ENCODE results near the gene DIRAS1. TPM values are rescaled to one million over a fixed set of nuclear protein-coding genes. Genes with fewer than 3 reads are reported as not detected.
"Not testable (repeated sequence)": the region's sequence is repeated elsewhere in the genome, so short reads cannot be mapped to it uniquely, and the experiment has no call there.

Gene DIRAS1
- total RNA-seq, 1 donor from 2014 or later: not detected

- intact Hi-C loops (cut with micrococcal nuclease): no loop called here
Measured at GRCh38 chr19:2680808-2681207, 40.4 kb downstream of the DIRAS1 start.

GRCh38 chr19:2679439-2679838 is 41.7 kb downstream of the DIRAS1 start:
- intact Hi-C loops (cut with micrococcal nuclease): no loop called here

GRCh38 chr19:2678948-2679347 is 42.2 kb downstream of the DIRAS1 start:
- intact Hi-C loops (cut with micrococcal nuclease): not testable (repeated sequence)

- intact Hi-C loops (cut with micrococcal nuclease): no loop called here
Measured at GRCh38 chr19:2678044-2678671, 43.0 kb downstream of the DIRAS1 start.

- intact Hi-C loops (cut with micrococcal nuclease): no loop called here
Measured at GRCh38 chr19:2676823-2677222, 44.3 kb downstream of the DIRAS1 start.

- intact Hi-C loops (cut with micrococcal nuclease): no loop called here
Measured at GRCh38 chr19:2675892-2676291, 45.3 kb downstream of the DIRAS1 start.

- intact Hi-C loops (cut with micrococcal nuclease): no loop called here
Measured at GRCh38 chr19:2670217-2670616, 51.0 kb downstream of the DIRAS1 start.

- intact Hi-C loops (cut with micrococcal nuclease): no loop called here
Measured at GRCh38 chr19:2668175-2668763, 52.9 kb downstream of the DIRAS1 start.

GRCh38 chr19:2667349-2667748 is 53.8 kb downstream of the DIRAS1 start:
- intact Hi-C loops (cut with micrococcal nuclease): not testable (repeated sequence)

GRCh38 chr19:2666344-2666994 is 54.7 kb downstream of the DIRAS1 start:
- intact Hi-C loops (cut with micrococcal nuclease): no loop called here

GRCh38 chr19:2665103-2665502 is 56.1 kb downstream of the DIRAS1 start:
- intact Hi-C loops (cut with micrococcal nuclease): no loop called here

Other genes starting within 250 kb of the DIRAS1 start
- 72.4 and 85.8 TPM in 2 replicates for gene GADD45B, start 245.2 kb downstream of the DIRAS1 start, total RNA-seq
- gene GNG7, start 18.7 kb downstream of the DIRAS1 start, total RNA-seq: 0.22 and 0.32 TPM in 2 replicates
- gene SLC39A3, start 18.6 kb upstream of the DIRAS1 start, total RNA-seq: 30.9 and 36.0 TPM in 2 replicates
- 49.2 and 52.2 TPM in 2 replicates for gene SGTA, start 61.9 kb upstream of the DIRAS1 start, total RNA-seq
- 96.0 and 103 TPM in 2 replicates for gene THOP1, start 64.1 kb upstream of the DIRAS1 start, total RNA-seq
- 3.2 and 3.4 TPM in 2 replicates for gene ZNF554, start 98.5 kb upstream of the DIRAS1 start, total RNA-seq
- gene ZNF555, start 120.1 kb upstream of the DIRAS1 start, total RNA-seq: 1.0 and 1.2 TPM in 2 replicates
- gene ZNF556, start 146.0 kb upstream of the DIRAS1 start, total RNA-seq: not detected in 2 replicates
- 1.8 TPM in 2 replicates for gene ZNF57, start 179.6 kb upstream of the DIRAS1 start, total RNA-seq
- gene ZNF77, start 223.6 kb upstream of the DIRAS1 start, total RNA-seq: 3.0 and 3.3 TPM in 2 replicates

Measured in T-helper 1 cell treated with Interleukin-12 subunit alpha and Interleukin-12 subunit beta and Interleukin-4 antibody, amounts not matched to agents 30 ng/mL and 1 ng/mL, for 36 hours (primary cell).